ENCODE data around the gene PVALEF.
A peak's percentile ranks its signal among the peaks of the same experiment; 100 is the strongest.
"Not testable (repeated sequence)": the region's sequence is repeated elsewhere in the genome, so short reads cannot be mapped to it uniquely, and the experiment has no call there.

PVALEF gene

DNA sequence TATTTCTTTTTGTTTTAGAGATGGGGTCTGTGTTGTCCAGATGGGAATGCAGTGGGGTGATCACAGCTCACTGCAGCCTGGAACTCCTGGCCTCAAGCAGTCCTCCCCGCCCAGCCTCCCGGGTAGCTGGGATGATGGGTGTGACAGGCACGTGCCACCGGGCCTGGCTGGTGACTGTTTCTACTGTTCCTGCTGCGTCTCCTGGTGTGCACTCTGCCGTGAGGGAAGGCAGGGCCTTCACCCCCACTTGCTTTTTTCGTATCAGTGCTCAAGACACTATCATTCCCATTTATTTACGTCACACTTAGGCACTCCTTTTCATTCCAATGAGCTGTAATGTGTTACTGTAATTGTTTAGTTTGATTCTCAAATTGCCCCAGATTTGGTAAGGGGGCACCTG lies 25.3 kb upstream of the PVALEF start:
- in situ Hi-C loops (cut with HindIII; ENCODE audit: low pct_ligation_motif_present, low pct_unique_long_range_greater_than_20kb, low sequenced_read_pairs), result no loop called here
- no peak for DNase-seq

DNA sequence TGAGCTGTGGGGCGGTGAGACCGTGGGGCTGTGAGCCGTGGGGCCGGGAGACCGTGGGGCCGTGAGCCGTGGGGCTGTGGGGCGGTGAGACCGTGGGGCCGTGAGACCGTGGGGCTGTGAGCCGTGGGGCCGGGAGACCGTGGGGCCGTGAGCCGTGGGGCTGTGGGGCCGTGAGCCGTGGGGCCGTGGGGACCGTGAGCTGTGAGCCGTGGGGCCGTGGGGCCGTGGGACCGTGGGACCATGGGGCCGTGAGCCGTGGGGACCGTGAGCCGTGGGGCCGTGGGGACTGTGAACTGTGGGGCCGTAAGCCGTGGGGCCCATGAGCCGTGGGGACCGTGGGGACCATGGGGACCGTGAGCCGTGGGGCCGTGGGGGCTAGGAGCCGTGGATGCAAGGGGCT lies 24.6 kb upstream of the PVALEF start:
- in situ Hi-C loops (cut with HindIII; ENCODE audit: low pct_ligation_motif_present, low pct_unique_long_range_greater_than_20kb, low sequenced_read_pairs), result no loop called here
- DNase-seq, result no peak

DNA sequence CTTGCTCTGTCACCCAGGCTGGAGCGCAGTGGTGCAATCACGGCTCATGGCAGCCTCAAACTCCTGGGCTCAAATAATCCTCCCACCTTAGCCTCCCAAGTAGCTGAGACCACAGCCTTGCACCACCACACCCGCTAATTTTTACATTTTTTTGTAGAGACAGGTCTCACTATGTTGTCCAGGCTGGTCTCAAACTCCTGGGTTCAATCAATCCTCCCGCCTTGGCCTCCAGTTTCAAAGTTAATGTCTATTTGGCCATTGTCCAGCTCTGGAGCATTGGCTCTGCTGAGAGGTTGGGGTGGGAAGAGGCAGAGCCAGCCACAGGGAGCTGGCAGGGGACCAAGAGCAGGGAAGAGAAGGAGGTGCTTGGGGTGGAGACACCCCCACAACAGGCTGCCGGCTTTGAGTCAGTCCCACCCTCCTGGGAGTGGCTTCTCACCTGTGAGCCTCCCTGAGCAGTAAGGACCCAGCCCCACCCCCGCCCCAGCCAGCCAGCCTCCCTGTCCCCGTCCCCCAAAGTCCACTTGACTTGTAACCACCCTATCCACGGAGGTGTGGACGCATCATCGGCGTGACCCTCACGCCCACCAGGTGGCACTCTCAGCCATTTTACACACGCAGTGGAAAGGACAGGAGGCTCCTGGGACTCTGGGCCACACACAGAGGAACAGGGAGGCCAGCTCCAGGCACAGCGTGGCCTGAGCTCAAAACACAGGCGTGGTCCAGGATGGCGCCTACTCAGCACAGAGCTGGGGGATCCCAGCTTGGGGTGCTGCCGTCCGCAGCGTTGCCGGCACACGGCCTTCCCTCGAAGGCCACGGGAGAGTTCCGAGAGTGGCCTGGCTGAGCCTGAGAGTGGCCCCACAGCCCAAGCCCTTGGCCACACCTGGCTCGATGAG lies 22.8 kb upstream of the PVALEF start:
- in situ Hi-C loops (cut with HindIII; ENCODE audit: low pct_ligation_motif_present, low pct_unique_long_range_greater_than_20kb, low sequenced_read_pairs), result no loop called here

DNA sequence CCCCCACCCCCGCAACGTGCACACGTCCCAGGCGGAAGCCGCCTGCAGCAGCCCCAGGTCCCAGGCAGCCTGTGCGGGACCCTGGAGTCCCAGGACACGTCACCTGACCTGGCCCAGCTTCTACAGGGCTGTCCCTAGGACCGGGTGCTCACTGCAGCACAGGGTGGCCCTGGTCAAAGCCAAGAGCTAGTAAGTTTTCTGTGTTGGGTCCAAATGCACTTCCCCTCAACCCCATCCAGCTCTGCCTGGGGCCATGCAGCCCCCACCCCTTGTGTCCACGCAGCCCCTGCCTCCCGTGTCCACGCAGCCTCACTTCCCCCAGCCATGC lies 22.1 kb upstream of the PVALEF start:
- in situ Hi-C loops (cut with HindIII; ENCODE audit: low pct_ligation_motif_present, low pct_unique_long_range_greater_than_20kb, low sequenced_read_pairs), result no loop called here
- DNase-seq, result no peak

More for the DNA sequence above, 22.8 kb upstream of the PVALEF start:
- DNase-seq, result peak; percentile 77

DNA sequence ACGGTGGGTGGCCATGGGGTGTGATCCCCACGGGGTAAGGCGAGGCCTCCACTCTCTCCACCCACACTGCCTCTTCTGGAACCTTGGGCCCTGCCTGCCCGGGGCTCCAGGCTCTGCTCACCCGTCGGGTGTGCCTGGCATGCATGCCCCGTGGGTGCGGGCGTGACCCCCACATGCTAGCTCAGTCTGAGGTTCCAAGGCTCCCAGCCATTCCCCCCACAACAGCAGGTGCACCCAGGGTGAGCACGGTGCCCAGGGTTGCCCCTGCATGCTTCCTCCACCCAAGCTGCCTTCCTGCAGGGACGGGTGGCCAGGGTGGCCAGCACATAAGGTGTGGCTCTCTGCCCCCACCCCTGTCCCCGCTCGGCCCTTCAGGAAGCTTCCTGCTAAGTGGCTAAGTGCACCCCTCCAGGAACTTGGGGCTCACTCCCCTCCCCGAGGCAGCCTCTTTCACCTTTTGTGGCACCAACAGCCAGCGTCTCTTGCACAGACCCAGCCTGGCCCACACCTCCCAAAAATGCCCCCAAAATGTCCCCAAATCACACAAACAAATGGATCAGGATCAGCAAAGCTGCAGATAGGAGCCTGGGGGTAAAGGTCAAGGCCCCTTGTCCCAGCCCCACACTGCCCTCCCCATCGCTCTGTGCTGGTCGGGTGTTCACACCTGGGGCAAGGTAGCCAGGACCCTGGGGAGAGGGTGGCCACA lies 21.4 kb upstream of the PVALEF start:
- in situ Hi-C loops (cut with HindIII; ENCODE audit: low pct_ligation_motif_present, low pct_unique_long_range_greater_than_20kb, low sequenced_read_pairs), result no loop called here
- no peak for DNase-seq

DNA sequence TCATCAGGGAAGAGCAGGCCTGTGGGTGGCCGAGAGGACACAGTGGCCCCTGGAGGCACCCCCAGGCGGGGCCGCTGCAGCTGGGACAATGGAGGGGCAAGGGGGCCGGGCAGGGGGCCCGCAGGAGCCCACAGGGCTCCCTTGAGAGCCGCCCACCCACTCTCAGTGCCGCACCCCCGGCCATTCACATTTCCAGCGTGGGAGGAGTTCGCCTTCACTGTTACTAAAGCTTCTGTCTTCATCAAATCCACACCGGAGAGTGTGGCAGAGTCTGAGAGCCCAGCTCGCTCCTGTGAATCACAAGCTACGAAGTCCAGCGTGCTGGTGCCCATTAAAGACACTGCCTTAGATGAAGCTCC lies 20.9 kb upstream of the PVALEF start:
- DNase-seq, result no peak
- in situ Hi-C loops (cut with HindIII; ENCODE audit: low pct_ligation_motif_present, low pct_unique_long_range_greater_than_20kb, low sequenced_read_pairs), result no loop called here

DNA sequence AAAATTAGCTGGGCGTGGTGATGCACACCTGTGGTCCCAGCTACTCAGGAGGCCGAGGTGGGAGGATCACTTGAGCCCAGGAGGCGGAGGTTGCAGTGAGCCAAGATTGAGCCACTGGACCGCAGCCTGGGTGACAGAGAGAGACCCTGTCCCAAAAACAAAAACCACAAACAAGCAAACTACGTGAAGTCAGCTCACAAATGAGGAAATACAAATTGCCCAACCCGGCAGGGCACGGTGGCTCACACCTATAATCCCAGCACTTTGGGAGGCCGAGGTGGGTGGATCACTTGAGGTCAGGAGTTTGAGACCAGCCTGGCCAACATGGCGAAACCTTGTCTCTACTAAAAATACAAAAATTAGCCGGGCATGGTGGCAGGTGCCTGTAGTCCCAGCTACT lies 19.1 kb upstream of the PVALEF start:
- DNase-seq; in situ Hi-C loops (cut with HindIII; ENCODE audit: low pct_ligation_motif_present, low pct_unique_long_range_greater_than_20kb, low sequenced_read_pairs): not testable (repeated sequence)

DNA sequence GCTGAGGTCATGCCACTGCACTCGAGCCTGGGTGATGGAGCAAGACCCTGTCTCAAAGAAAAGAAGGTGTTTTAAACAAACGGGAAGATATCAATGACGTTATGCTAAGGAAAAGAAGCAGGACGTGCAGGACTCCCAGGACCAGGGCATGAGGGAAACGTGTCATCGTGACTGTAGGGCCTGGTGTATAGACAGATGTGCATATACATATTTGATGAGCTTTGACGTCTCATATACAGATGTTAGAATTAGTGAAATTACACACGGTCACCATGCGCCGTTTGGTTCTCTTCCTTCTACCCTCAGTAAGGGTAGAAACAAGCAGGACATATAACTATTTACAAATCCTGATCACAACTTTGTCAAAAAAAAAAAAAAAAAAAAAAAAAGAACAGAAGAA lies 17.6 kb upstream of the PVALEF start:
- in situ Hi-C loops (cut with HindIII; ENCODE audit: low pct_ligation_motif_present, low pct_unique_long_range_greater_than_20kb, low sequenced_read_pairs), result no loop called here

DNA sequence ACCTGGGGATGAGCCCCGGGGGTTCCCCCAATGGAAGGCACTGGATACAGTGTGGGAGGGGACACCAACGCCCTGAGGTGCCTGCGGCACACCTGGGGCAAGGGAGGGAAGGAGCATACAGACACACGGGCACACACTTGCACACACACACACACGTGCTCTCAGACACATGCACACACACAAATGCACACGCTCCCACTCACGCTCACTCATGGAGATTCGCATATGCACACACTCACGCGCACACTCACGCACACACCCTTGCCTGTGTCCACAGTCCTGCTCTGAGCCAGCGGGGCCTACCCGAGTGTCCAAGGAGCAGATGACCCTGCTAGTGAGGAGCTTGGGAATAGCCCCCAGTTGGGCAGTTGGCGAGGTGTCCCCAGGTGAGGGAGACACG lies 16.7 kb upstream of the PVALEF start:
- in situ Hi-C loops (cut with HindIII; ENCODE audit: low pct_ligation_motif_present, low pct_unique_long_range_greater_than_20kb, low sequenced_read_pairs), result no loop called here
- no peak for DNase-seq

More for the DNA sequence above, 17.6 kb upstream of the PVALEF start:
- DNase-seq, result no peak

DNA sequence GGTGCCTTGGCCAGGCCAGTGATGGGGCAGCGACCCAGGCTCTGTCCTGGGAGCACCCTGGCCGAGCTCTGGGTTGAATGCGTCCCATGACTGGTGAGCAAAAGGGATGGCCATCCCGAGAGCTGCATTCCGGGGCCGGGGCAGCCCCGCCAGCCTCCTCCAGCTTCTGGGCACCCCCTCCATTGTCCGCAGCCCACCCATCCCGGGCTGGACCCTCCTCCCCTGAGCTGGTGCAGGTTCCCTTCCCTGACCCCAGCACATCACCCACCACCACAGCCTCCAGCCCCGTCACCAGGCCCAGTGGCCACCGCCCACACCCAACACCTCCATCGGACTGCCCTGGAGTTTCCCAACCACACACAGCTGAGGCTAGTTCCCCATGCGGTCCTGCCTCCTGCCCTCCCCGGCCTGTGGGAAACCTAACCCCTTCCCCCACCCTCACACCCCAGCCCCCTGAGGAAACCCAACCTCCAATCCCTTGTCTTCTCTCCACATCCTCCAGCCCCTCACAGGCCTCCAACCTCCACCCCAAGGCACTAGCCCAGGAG lies 16.2 kb upstream of the PVALEF start:
- in situ Hi-C loops (cut with HindIII; ENCODE audit: low pct_ligation_motif_present, low pct_unique_long_range_greater_than_20kb, low sequenced_read_pairs), result no loop called here
- DNase-seq, result no peak

DNA sequence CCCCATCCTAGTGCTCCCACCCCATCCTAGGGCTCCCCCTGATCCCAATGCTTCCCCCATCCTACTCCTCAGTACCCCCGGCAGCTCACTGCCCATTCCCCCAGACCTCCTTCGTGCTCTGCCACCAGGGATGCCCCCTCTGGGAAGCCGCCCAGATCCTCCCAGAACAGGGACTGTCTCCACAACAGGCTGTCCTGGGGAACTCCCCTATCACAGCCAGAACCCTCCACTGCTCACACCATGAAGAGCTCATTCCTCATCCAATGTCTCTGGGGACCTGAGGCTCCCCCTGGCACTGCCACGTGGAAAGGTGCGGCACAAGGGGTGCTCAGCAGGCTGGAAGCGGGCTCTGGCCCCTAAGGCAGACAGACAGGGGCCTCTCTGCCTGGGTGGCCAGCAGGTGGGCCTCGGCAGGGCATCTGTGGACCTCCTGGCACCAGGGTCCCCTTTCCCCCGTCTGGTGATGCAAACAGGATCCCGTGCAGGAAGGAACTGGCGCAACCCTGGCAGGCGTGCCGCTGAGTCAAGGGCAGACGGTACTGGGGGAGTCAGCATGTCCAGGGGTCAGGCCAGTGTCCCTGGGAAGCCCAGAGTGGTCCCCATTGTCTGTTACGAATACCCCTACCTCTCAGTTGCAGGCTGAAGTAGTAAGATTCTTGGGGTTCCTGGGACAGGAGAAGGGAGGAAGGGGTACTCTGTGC lies 14.8 kb upstream of the PVALEF start:
- in situ Hi-C loops (cut with HindIII; ENCODE audit: low pct_ligation_motif_present, low pct_unique_long_range_greater_than_20kb, low sequenced_read_pairs), result no loop called here
- no peak for DNase-seq

DNA sequence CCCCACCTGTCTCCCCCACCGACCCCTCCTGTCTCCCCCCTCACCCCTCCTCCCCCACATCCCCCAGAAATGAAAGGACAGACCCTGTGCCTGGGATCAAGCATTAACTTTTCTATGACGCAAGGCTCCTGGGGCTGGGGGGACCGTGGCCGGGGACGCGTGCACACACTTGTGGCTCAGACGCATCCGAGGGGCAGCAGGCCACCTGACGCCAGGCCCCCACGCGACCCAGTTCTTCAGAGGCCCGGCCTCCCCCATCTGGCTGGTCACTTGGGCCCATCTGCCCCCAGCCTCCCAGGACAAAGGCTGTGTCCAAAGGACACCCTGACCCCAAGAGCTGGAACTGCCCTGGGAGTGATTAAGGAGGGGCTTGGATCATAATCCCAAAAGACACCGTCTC lies 14.0 kb upstream of the PVALEF start:
- DNase-seq, result no peak
- in situ Hi-C loops (cut with HindIII; ENCODE audit: low pct_ligation_motif_present, low pct_unique_long_range_greater_than_20kb, low sequenced_read_pairs), result no loop called here

DNA sequence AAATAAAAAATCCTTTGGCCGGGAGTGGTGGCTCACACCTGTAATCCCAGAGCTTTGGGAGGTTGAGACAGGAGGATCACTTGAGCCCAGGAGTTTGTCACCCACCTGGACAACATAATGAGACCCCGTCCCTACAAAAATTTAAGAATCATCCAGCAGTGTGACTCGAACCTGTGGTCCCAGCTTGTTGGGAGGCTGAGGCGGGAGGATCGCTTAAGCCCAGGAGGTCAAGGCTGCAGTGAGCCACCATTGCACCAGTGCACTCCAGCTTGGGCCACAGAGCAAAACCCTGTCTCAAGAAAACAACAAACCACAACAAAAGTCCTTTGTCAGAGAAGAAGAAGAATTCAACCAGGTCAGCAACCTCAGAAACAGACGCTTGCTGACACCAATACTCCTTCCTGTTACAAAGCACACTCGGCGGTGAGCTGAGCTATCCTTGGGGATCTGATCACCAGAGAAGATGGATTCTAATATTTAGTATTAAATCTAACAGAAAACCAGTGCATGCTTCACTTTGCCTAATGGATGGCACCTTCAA lies 12.9 kb upstream of the PVALEF start:
- no peak for DNase-seq
- in situ Hi-C loops (cut with HindIII; ENCODE audit: low pct_ligation_motif_present, low pct_unique_long_range_greater_than_20kb, low sequenced_read_pairs), result no loop called here

DNA sequence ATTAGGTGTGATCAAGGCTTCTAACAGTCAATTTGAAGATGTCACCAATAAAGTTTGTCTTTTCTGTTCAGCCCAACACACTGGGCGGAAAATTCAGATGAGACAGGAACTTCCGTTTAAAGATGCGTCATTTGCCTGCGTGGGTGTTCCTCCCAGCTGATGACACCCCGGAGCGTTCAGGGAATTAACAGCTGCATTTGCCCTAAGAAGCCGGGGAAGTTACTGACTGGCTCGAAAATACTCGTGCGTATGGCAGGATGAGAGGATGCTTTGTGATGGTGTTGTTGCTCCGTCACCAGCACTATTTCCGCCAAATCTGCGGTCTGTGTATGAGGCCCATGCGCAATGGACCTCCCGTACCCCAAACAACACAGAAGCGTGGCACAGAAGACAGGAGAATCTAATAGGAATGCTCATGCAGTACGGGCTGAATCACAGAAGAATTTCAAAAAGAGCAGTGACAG lies 11.9 kb upstream of the PVALEF start:
- no peak for DNase-seq
- in situ Hi-C loops (cut with HindIII; ENCODE audit: low pct_ligation_motif_present, low pct_unique_long_range_greater_than_20kb, low sequenced_read_pairs), result no loop called here

DNA sequence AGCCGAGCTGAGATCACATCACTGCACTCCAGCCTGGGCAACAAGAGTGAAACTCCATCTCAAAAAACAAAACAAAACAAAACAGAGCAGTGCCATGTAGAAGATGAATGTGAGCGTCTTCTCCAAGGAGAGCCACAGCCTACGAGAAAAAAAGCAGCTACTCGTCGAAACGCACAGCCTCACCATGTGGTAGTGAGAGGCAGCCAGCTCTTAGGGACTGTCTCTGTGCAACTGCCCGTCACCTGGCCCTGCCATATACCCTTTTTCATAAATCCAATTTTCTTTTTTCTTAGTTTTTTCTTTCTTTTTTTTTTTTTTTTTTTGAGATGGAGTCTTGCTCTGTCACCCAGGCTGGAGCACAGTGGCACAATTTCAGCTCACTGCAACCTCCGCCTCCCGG lies 11.3 kb upstream of the PVALEF start:
- DNase-seq; in situ Hi-C loops (cut with HindIII; ENCODE audit: low pct_ligation_motif_present, low pct_unique_long_range_greater_than_20kb, low sequenced_read_pairs): not testable (repeated sequence)

DNA sequence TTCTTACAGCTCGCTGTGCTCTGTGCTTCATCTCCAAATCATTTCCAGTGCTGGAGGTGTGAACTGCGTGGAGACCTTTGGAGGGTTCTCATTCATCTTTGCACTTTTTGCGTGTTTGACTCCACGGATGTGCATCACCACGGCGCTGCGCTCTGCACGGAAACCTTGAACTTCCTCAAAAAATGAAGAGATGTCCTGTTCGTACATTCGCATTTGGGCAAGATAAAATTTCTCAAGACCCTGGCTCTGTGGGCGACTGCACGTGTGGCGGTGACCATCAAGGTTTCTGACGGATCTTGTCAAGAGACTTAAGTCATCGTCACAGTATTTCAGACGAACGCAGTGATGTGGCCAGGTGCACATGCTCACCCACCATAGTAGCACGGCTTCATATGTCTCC lies 10.3 kb upstream of the PVALEF start:
- in situ Hi-C loops (cut with HindIII; ENCODE audit: low pct_ligation_motif_present, low pct_unique_long_range_greater_than_20kb, low sequenced_read_pairs), result no loop called here
- DNase-seq, result no peak

DNA sequence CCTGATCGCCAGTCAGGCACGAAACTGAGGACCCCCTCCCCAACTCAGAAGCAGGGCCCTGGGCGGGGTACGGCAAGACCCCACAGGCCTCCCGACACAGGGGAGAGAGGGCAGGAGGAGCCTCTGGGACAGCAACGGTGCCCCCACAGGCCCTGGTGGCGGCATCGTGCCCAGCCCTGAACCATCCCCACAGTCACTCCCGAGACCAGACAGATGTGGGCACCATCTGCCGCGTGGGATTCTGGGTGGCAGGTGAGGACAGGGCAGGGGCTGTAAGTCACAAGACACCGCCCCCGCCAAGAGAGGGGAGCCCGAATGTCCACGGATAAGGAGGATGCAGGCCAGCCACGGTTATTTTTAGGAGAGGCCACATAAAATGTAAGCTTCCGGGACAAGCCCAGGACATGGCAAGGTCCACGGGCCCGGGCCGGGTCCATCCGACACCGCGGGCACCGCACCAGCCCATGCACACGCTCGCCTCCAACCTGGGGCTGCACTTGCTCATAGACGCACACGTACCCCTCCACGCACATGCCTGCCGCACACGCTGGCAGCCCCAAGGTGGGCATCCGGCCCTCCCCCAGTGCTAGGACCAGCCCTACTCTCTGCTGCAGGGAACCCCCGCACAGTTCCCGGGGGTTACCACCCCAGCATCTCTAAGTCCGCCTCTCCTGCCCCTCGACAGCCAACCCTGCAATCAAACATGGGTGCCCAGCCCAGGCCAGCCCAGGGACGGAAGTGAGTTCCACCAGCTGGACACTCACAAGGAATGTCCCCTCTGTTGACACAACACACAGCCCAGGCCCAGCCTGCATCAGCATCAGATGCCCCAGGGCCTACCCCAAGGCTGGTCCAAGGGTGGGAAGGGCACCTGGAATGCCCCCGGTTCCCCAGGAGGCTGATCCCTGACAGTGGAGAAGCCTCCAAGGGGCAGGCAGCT lies 8.2 kb upstream of the PVALEF start:
- in situ Hi-C loops (cut with HindIII; ENCODE audit: low pct_ligation_motif_present, low pct_unique_long_range_greater_than_20kb, low sequenced_read_pairs), result no loop called here
- no peak for DNase-seq
